ENCODE measurements around the gene ID2.
A peak's percentile ranks its signal among the peaks of the same experiment; 100 is the strongest.

The ID2 gene

DNA sequence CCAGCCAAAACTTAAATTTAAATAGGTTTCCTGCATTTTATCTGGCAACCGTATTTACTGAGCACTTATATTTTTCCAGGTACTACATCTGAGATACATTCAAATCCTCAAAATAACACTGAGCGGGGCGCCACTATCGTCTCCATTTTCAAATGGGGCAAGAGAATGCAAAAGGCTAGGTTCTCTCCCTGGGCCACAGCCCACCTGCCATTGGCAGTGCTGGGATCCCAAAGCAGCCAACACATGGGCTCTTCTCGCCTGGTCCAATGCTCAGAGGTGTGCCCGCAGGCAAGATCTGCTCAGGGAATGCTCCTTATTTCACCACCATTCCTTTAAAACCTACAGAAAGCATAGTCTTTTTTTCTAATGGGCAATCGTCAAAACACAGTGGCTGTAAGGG lies 11.3 kb upstream of the ID2 start:
- DNase-seq (ENCODE audit: low spot score) = no peak

DNA sequence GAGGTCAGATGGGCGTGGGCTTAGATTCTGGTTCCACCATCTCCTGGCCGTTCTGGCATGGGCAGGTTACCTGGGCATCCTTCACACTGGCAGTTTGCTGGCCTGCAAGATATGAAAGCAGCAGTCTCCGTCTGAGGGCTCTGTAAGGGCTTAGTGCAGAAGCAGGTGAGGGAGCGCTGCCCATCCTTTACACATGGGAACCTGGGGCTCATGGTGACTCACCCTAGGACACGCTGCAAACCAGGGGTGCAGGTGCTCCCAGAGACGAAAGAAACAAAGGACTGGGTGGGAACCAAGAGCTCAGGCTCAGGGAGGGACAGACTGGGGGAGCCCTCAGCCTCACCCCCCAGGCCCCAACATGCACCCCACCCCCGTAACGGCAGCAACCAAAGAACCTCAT lies 10.7 kb upstream of the ID2 start:
- no peak for DNase-seq (ENCODE audit: low spot score)

GRCh38 chr2:8671802-8672201 lies 10.1 kb upstream of the ID2 start:
- DNase-seq (ENCODE audit: low spot score) = no peak

- no peak for DNase-seq (ENCODE audit: low spot score)
These were observed 8.9 kb upstream of the ID2 start for GRCh38 chr2:8672940-8673339.

- DNase-seq (ENCODE audit: low spot score) = no peak
These were observed 8.5 kb upstream of the ID2 start for GRCh38 chr2:8673381-8673780.

GRCh38 chr2:8674420-8675009 lies 7.3 kb upstream of the ID2 start:
- DNase-seq (ENCODE audit: low spot score) = no peak

- DNase-seq (ENCODE audit: low spot score) = no peak
These were observed 6.3 kb upstream of the ID2 start for GRCh38 chr2:8675543-8675942.

- no peak for DNase-seq (ENCODE audit: low spot score)
These were observed 5.5 kb upstream of the ID2 start for GRCh38 chr2:8676191-8676920.

- no peak for DNase-seq (ENCODE audit: low spot score)
These were observed 4.8 kb upstream of the ID2 start for GRCh38 chr2:8676921-8677645.

DNA sequence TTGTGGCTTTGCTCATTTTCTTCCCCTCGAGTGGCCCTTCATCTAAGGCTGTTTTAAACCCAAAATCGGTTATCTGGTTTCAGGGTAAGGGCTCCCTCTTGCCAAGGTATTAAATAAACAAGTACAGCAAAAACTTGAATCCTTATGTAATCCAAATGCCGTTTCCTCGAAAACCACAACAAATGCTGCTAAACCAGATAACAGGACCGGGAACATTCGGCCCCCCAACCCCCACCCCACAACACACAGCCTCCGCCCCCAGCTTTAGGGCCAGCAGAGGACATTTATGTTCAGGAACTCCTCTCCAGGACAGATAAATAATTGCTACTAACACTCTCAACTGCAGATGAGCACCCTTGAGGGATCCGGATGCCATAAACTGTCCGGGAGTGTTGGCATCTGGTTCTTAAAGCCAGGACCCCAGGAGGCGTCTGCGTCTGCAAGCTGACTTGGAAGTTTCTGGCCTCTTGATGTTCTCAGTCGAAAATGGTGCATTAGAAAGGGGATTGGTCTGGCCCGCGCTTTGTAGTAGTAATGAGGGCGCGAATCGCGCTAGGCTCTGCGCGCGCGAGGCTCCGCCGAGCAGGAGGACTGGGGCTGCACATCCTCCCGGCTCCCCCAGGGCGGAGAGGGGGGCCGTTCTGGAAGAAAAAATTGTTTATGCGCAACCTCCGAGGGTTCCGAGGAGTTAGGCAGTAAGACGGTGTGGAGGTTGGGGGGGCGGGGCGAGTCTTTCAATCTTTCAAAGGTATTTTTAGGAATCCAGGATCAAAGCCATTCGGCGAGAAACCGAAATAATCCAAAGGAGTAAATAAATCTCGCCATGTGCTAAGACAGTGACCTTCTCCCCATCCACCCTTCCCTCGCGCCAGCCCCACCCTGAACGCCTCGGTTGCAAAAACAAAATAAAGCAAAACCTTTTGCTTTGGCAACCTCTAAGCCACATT lies 3.9 kb upstream of the ID2 start:
- DNase-seq (ENCODE audit: low spot score) = no peak

- peak; percentile 91 for DNase-seq (ENCODE audit: low spot score)
These were observed 2.9 kb upstream of the ID2 start for GRCh38 chr2:8678731-8679566.

- no peak for DNase-seq (ENCODE audit: low spot score)
These were observed 2.4 kb upstream of the ID2 start for GRCh38 chr2:8679567-8679826.

- DNase-seq (ENCODE audit: low spot score) = no peak
These were observed 1.8 kb upstream of the ID2 start for GRCh38 chr2:8679827-8680731.

DNA sequence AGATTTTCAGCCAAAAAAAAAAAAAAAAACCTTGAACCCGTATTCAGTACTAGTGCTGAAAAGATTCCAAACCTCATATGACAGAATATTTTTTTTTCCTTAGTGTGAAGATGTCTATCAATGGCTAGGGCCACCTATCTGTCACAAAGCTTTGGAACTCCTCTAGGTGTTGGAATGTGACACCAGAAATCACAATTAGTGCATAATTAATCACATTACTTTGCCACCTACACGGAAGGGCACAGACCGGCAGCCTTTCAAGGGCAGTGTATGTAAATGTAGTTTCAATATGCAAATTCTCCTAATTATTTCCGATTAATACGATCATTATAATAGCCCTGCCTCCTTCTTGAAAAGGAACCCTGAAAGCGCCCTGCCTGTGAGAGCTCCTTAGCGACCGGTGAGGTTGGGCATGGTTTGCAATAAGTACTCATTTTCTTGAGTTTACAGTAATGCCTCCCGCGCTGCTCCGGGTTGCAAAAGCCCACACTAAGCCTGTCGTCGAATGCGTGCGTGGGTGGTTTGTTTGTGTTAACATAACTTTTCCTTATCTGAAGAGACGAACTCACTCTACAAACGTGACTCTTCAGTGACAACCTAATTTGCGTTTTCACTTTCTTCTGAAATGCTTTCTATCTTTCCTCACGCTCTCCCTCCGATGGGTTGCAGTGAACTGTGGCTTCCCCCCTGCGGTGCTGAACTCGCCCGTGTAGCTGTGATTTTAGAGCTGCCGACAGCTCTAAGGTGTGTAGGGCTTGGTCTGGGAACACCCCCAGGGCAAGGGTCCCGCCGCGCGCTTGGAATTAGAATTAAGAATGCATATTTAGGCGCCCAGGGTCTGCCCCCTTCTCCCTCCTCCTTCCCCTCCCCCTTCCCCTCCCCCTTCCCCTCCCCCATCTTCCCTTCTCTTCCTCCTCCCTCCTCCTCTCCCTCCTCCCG lies 765 bp upstream of the ID2 start:
- no peak for DNase-seq (ENCODE audit: low spot score)

DNA sequence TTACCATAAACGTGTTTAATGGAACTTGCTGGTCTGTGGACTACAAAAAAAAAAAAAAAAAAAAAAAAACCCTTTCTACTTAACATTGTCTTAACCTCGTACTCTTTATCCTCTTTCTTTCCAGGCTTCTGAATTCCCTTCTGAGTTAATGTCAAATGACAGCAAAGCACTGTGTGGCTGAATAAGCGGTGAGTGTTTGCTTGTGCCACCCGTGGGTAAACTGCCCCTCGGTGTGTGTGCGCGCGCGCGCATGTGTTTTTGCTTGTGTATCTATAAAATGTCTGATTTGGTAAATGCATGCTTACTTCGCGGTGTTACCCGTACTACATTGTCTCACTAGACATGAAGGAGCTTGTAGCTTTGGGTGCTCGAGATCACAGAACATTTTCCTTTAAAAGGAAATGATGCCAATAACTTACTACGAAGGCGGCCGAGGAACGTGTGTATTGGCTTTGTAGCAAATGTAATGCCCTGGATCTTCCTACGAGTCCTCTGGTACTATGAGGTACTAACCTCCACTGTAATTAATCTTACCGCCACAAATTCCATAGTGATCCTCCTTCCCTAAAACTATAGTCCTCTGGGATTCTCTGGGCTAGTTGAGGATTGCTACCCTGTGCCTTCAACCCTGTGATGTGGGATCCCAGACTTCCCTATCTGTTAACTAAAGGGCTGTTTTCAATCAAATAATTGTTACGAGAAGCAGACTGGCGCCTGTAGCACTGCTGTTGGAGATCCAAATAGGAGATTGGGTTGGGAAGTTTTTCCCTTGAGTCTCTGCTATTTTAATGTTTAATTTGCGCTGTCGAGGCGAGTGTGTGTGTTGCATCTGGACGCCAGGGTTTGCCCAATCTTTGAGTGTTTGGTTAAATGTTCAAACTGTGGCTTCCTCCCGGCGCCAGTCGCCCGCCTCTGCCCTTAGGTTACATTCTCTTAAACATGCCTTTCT lies 1.1 kb downstream of the ID2 start:
- DNase-seq (ENCODE audit: low spot score) = no peak

DNA sequence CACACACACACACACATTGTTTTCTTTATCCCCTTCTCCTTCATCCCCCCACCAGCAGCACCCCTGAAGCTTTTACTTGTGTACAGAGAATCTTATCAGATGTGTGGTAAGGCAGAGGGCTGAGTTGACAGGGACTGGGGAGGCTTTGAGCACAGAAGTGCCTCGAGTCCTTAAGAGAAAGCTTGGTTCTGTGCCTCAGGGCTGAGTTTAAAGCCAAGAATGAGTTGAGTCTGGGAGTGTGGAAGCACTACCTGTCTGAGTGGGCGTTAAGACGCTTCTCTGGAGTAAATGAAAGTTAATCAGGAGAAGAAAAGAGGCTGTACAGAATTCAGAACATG lies 2.7 kb downstream of the ID2 start:
- no peak for DNase-seq (ENCODE audit: low spot score)

DNA sequence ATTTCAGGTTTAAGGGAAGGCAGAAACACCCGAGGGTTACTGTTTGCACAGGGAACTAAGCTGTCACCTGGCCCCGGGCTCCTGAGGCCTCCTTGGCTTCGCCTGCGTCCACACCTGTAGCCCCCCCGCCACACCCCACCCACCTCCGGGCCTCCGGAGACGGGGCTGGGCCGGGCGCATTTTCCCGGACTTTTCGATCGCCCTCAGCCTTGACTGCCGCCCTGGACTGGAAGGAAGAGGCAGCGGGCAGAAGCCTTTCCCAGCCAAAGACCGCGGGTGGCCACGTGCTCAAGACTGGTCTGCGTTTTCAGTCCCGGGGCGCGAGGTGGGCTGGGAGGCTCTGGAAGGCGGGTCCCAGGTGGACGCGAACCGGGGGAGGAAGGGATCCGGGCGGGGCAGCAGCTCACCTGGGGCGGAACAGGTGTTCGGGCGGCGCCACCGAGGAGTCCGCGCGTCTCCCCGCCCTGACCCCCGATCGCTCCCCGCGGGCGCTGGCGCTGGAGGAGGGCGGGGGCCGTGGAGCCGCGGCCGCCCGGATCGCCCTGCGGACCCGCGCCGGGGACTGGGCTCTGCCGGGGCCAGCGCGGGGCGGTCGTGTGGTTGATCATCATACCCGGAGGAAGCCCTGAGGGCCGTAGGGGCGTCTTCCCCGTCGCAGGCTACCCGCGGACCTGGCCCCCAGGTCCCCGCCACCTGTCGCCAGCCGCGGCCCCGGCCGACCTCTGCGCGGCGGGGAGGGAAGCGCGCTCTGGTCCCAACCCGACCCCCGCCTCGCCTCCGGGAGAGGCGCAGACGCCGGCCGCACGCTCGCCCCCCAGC lies 3.2 kb downstream of the ID2 start:
- peak; percentile 61 for DNase-seq (ENCODE audit: low spot score)

All from iPS-NIHi11 (cell line).